ENCODE measurements around the gene DSCAML1.

DSCAML1 gene

GRCh38 chr11:117795638-117796455 lies 1.2 kb downstream of the DSCAML1 start:
- no peak for DNase-seq (ENCODE audit: low read depth in 2 of 2, low spot score in 1 of 2)

- no peak for DNase-seq (ENCODE audit: low read depth in 2 of 2, low spot score in 1 of 2)
These were observed 2.0 kb downstream of the DSCAML1 start for GRCh38 chr11:117794772-117795629.

GRCh38 chr11:117794135-117794534 lies 2.9 kb downstream of the DSCAML1 start:
- no peak for DNase-seq (ENCODE audit: low read depth in 2 of 2, low spot score in 1 of 2)

GRCh38 chr11:117793583-117793982 lies 3.4 kb downstream of the DSCAML1 start:
- DNase-seq (ENCODE audit: low read depth in 2 of 2, low spot score in 1 of 2): no peak

GRCh38 chr11:117792992-117793391 lies 4.0 kb downstream of the DSCAML1 start:
- no peak for DNase-seq (ENCODE audit: low read depth in 2 of 2, low spot score in 1 of 2)

- no peak for DNase-seq (ENCODE audit: low read depth in 2 of 2, low spot score in 1 of 2)
These were observed 4.8 kb downstream of the DSCAML1 start for GRCh38 chr11:117792241-117792640.

- no peak for DNase-seq (ENCODE audit: low read depth in 2 of 2, low spot score in 1 of 2)
These were observed 6.7 kb downstream of the DSCAML1 start for GRCh38 chr11:117790279-117790678.

- DNase-seq (ENCODE audit: low read depth in 2 of 2, low spot score in 1 of 2): no peak
These were observed 7.8 kb downstream of the DSCAML1 start for GRCh38 chr11:117789241-117789640.

GRCh38 chr11:117786135-117786870 lies 10.7 kb downstream of the DSCAML1 start:
- no peak for DNase-seq (ENCODE audit: low read depth in 2 of 2, low spot score in 1 of 2)

GRCh38 chr11:117782101-117782500 lies 14.9 kb downstream of the DSCAML1 start:
- no peak for DNase-seq (ENCODE audit: low read depth in 2 of 2, low spot score in 1 of 2)

- no peak for DNase-seq (ENCODE audit: low read depth in 2 of 2, low spot score in 1 of 2)
These were observed 15.4 kb downstream of the DSCAML1 start for GRCh38 chr11:117781627-117782026.

- DNase-seq (ENCODE audit: low read depth in 2 of 2, low spot score in 1 of 2): no peak
These were observed 16.6 kb downstream of the DSCAML1 start for GRCh38 chr11:117780456-117780855.

GRCh38 chr11:117774553-117774952 lies 22.5 kb downstream of the DSCAML1 start:
- no peak for DNase-seq (ENCODE audit: low read depth in 2 of 2, low spot score in 1 of 2)

GRCh38 chr11:117772360-117772759 lies 24.7 kb downstream of the DSCAML1 start:
- no peak for DNase-seq (ENCODE audit: low read depth in 2 of 2, low spot score in 1 of 2)

- DNase-seq (ENCODE audit: low read depth in 2 of 2, low spot score in 1 of 2): no peak
These were observed 25.2 kb downstream of the DSCAML1 start for GRCh38 chr11:117771841-117772240.

- DNase-seq (ENCODE audit: low read depth in 2 of 2, low spot score in 1 of 2): no peak
These were observed 25.8 kb downstream of the DSCAML1 start for GRCh38 chr11:117771197-117771596.

GRCh38 chr11:117770061-117770460 lies 27.0 kb downstream of the DSCAML1 start:
- no peak for DNase-seq (ENCODE audit: low read depth in 2 of 2, low spot score in 1 of 2)

GRCh38 chr11:117769533-117769932 lies 27.5 kb downstream of the DSCAML1 start:
- DNase-seq (ENCODE audit: low read depth in 2 of 2, low spot score in 1 of 2): no peak

GRCh38 chr11:117768506-117768905 lies 28.5 kb downstream of the DSCAML1 start:
- DNase-seq (ENCODE audit: low read depth in 2 of 2, low spot score in 1 of 2): no peak

- DNase-seq (ENCODE audit: low read depth in 2 of 2, low spot score in 1 of 2): no peak
These were observed 29.9 kb downstream of the DSCAML1 start for GRCh38 chr11:117767071-117767470.

- DNase-seq (ENCODE audit: low read depth in 2 of 2, low spot score in 1 of 2): no peak
These were observed 30.4 kb downstream of the DSCAML1 start for GRCh38 chr11:117766576-117766975.
